ENCODE results near the gene DAAM2. TPM values are rescaled to one million over a fixed set of nuclear protein-coding genes. Genes with fewer than 3 reads are reported as not detected.

The DAAM2 gene
- total RNA-seq, 4 donors from 2014 or later: 36.5 to 154 (median 54.1) TPM

GRCh38 chr6:39821742-39822532 is 29.8 kb downstream of the DAAM2 start:
- no peak for ATAC-seq (ENCODE audit: low FRiP score)
- no peak for DNase-seq (ENCODE audit: low spot score)

GRCh38 chr6:39822846-39823815 is 31.0 kb downstream of the DAAM2 start:
- DNase-seq (ENCODE audit: low spot score) (no peak), ATAC-seq (ENCODE audit: low FRiP score) (peak; percentile 43)
- TF ChIP-seq CTCF (IDR thresholded peaks at IDR 0.05): no peak

More at GRCh38 chr6:39821742-39822532, 29.8 kb downstream of the DAAM2 start:
- TF ChIP-seq CTCF (IDR thresholded peaks at IDR 0.05): no peak

DNA sequence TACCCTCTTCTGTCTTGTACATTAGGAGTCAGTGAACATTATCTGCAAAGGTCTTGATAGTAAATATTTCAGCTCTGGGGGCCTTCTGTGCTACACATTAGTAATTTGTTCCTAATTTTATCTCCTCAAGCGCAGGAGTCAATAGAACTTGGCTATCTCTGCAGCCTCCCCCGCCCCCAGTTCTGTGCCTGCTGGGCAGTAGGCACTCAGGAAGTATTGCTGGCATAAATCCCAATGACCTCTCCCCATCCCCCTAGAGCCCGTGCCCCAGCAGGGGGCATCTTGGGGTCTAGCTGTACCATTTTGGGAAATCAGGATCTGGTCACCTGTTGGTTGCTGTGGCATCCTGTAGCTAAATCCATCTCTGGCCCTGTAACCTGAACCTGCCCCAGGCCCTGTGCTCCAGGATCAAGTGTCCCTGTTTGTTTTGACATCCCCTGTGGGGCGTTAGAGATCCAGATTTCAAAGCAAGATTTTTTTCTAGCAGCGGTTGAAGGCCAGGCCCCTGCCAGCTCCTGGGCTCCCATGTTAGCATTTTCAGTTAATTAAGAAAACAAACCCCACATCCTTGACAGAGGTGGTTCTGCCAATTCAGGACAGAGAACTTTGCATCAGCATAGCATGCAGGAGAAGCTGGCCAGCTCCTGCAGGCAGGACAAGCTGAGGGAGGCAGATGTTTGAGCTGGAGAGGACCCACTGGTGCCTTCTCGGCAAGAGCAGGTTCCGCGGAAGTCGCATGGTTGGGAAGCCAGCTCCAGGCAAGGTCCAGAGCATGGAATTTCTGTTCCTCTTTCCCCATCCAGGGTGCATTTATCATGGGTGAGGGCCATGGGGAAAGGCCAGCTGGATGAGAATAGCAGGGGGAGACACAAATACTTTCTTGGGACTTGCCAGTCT is 32.1 kb downstream of the DAAM2 start:
- ATAC-seq (ENCODE audit: low FRiP score): no peak
- no peak for TF ChIP-seq CTCF (IDR thresholded peaks at IDR 0.05)

DNA sequence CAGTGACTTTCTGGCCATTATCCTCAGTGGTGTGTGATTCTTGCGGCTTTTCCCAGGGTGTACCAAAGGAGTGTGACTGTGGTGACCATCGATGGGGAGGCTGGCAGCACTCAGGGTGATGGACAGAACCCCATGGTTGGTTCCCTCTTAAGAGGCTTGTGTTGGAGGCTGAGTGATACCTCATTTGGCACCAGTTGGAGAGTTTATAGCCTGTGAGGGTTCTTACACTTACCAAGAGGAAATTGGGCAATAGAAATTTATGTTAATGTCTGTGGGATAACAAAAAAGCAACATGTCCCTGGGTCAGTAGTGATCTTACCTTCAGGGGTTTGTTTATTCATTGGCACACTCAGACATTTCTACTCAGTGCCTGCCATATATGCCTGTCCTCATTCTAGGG is 37.2 kb downstream of the DAAM2 start:
- DNase-seq (ENCODE audit: low spot score): no peak
- TF ChIP-seq CTCF (IDR thresholded peaks at IDR 0.05): no peak
- ATAC-seq (ENCODE audit: low FRiP score): no peak

More for the DNA sequence above, 32.1 kb downstream of the DAAM2 start:
- no peak for DNase-seq (ENCODE audit: low spot score)

- ATAC-seq (ENCODE audit: low FRiP score): no peak
- TF ChIP-seq CTCF (IDR thresholded peaks at IDR 0.05): no peak
- no peak for DNase-seq (ENCODE audit: low spot score)
Observed at GRCh38 chr6:39830444-39830843, 38.3 kb downstream of the DAAM2 start.

- DNase-seq (ENCODE audit: low spot score) (no peak), ATAC-seq (ENCODE audit: low FRiP score) (no peak)
- TF ChIP-seq CTCF (IDR thresholded peaks at IDR 0.05): no peak
Observed at GRCh38 chr6:39831701-39832100, 39.5 kb downstream of the DAAM2 start.

All from omental fat pad (tissue), 4 donors.